ENCODE results near the gene NEMP1.
"Not testable (repeated sequence)": the region's sequence is repeated elsewhere in the genome, so short reads cannot be mapped to it uniquely, and the experiment has no call there.

NEMP1 gene

GRCh38 chr12:57080855-57081254 lies 2.3 kb upstream of the NEMP1 start:
- no peak for DNase-seq (ENCODE audit: low read depth)
- no peak for TF ChIP-seq CTCF (conservative IDR thresholded peaks at IDR 0.05; ENCODE audit: low read length)
- no peak overlapping the region for H3K4me3 ChIP-seq (ENCODE audit: low read length)

GRCh38 chr12:57079821-57080220 lies 1.2 kb upstream of the NEMP1 start:
- TF ChIP-seq CTCF (conservative IDR thresholded peaks at IDR 0.05; ENCODE audit: low read length), result no peak
- no peak overlapping the region for H3K4me3 ChIP-seq (ENCODE audit: low read length)

GRCh38 chr12:57073566-57074450 lies 4.8 kb downstream of the NEMP1 start:
- not testable (repeated sequence) for H3K4me3 ChIP-seq (ENCODE audit: low read length); DNase-seq (ENCODE audit: low read depth)

More at GRCh38 chr12:57079821-57080220, 1.2 kb upstream of the NEMP1 start:
- no peak for DNase-seq (ENCODE audit: low read depth)

- H3K4me3 ChIP-seq (ENCODE audit: low read length), result no peak overlapping the region
- DNase-seq (ENCODE audit: low read depth), result peak; percentile 84
These were observed 5.9 kb downstream of the NEMP1 start for GRCh38 chr12:57072661-57073060.

GRCh38 chr12:57069523-57069922 lies 9.1 kb downstream of the NEMP1 start:
- no peak overlapping the region for H3K4me3 ChIP-seq (ENCODE audit: low read length)
- DNase-seq (ENCODE audit: low read depth), result peak; percentile 91
- TF ChIP-seq CTCF (conservative IDR thresholded peaks at IDR 0.05; ENCODE audit: low read length), result peak; percentile 96

More at GRCh38 chr12:57072661-57073060, 5.9 kb downstream of the NEMP1 start:
- TF ChIP-seq CTCF (conservative IDR thresholded peaks at IDR 0.05; ENCODE audit: low read length), result no peak

GRCh38 chr12:57066245-57066644 lies 12.3 kb downstream of the NEMP1 start:
- no peak for TF ChIP-seq CTCF (conservative IDR thresholded peaks at IDR 0.05; ENCODE audit: low read length)
- no peak for DNase-seq (ENCODE audit: low read depth)

GRCh38 chr12:57063991-57064685 lies 14.5 kb downstream of the NEMP1 start:
- no peak overlapping the region for H3K4me3 ChIP-seq (ENCODE audit: low read length)
- no peak for DNase-seq (ENCODE audit: low read depth)
- no peak for TF ChIP-seq CTCF (conservative IDR thresholded peaks at IDR 0.05; ENCODE audit: low read length)

More at GRCh38 chr12:57066245-57066644, 12.3 kb downstream of the NEMP1 start:
- no peak overlapping the region for H3K4me3 ChIP-seq (ENCODE audit: low read length)
